Fibroblast of pulmonary artery (primary cell): Measurements from ENCODE around the gene RXFP1.

Experiments used
- DNase-seq: peaks from one replicate; pipeline ENCODE4 v3.0.0-alpha.2; 2010; ENCODE audit warnings: low read depth
- H3K4me3 ChIP-seq: replicated peaks from 2 replicates; pipeline ENCODE4 v1.5.1; 2011; ENCODE audit warnings: low read depth, mild to moderate bottlenecking, control low read depth, low read length, moderate library complexity
- CTCF ChIP-seq: IDR thresholded peaks from 2 replicates; pipeline ENCODE4 v1.5.1; 2011; ENCODE audit warnings: mild to moderate bottlenecking, control low read depth, low read length, inconsistent platforms; ENCODE audit errors: missing control alignments

Gene RXFP1

GRCh38 chr4:158621729-158622128, 100.0 kb downstream of the RXFP1 start:
- no peak for TF ChIP-seq CTCF
- no peak for DNase-seq
- H3K4me3 ChIP-seq, result no peak overlapping the region

GRCh38 chr4:158622251-158622650, 100.6 kb downstream of the RXFP1 start:
- H3K4me3 ChIP-seq, result no peak overlapping the region
- TF ChIP-seq CTCF, result no peak
- DNase-seq, result no peak

GRCh38 chr4:158624889-158625478, 103.3 kb downstream of the RXFP1 start:
- TF ChIP-seq CTCF, result peak; percentile 70
- DNase-seq, result peak; percentile 74
- no peak overlapping the region for H3K4me3 ChIP-seq

- TF ChIP-seq CTCF, result no peak
- no peak overlapping the region for H3K4me3 ChIP-seq
- DNase-seq, result no peak
Measured at GRCh38 chr4:158625544-158625943, 103.9 kb downstream of the RXFP1 start.

GRCh38 chr4:158630893-158631292, 109.2 kb downstream of the RXFP1 start:
- DNase-seq, result peak; percentile 65
- TF ChIP-seq CTCF, result no peak

GRCh38 chr4:158636619-158637018, 114.9 kb downstream of the RXFP1 start:
- no peak for DNase-seq
- TF ChIP-seq CTCF, result no peak
- H3K4me3 ChIP-seq, result no peak overlapping the region

More at GRCh38 chr4:158630893-158631292, 109.2 kb downstream of the RXFP1 start:
- H3K4me3 ChIP-seq, result no peak overlapping the region

- H3K4me3 ChIP-seq, result no peak overlapping the region
- no peak for DNase-seq
Measured at GRCh38 chr4:158644356-158644755, 122.7 kb downstream of the RXFP1 start.

More at GRCh38 chr4:158644356-158644755, 122.7 kb downstream of the RXFP1 start:
- TF ChIP-seq CTCF, result no peak
